Endodermal cell (in vitro differentiated cells): ENCODE results near the gene JADE1. TPM values are rescaled to one million over a fixed set of nuclear protein-coding genes. Genes with fewer than 3 reads are reported as not detected.

ENCODE experiments used
- DNase-seq: peaks from one replicate; pipeline ENCODE4 v3.0.0-alpha.2; 2017
- H3K27ac ChIP-seq: 2 replicates; pipeline ENCODE4 v1.5.1; 2013; ENCODE audit warnings: mild to moderate bottlenecking, low read depth, low read length, moderate library complexity
- H3K27me3 ChIP-seq: 2 replicates; pipeline ENCODE4 v1.6.1; 2013; ENCODE audit warnings: mild to moderate bottlenecking, low read length, moderate library complexity; ENCODE audit not compliant: insufficient read depth, control insufficient read depth, poor library complexity, severe bottlenecking
- H3K36me3 ChIP-seq: 2 replicates; pipeline ENCODE4 v1.7.0; 2013; ENCODE audit warnings: mild to moderate bottlenecking, low read length, moderate library complexity; ENCODE audit not compliant: control insufficient read depth, insufficient read depth
- H3K4me1 ChIP-seq: one replicate; pipeline ENCODE4 v1.7.0; 2013; ENCODE audit warnings: low read length; ENCODE audit not compliant: control insufficient read depth, insufficient read depth
- H3K4me3 ChIP-seq: 2 replicates; pipeline ENCODE4 v1.5.1; 2013; ENCODE audit warnings: mild to moderate bottlenecking, low read length, moderate library complexity
- H3K9ac ChIP-seq: 2 replicates; pipeline ENCODE4 v1.6.1; 2013; ENCODE audit warnings: mild to moderate bottlenecking, low read length, moderate library complexity; ENCODE audit not compliant: poor library complexity, severe bottlenecking; ENCODE audit errors: extremely low read depth
- H3K9me3 ChIP-seq: 2 replicates; pipeline ENCODE4 v1.6.1; 2013; ENCODE audit warnings: mild to moderate bottlenecking, low read length, moderate library complexity; ENCODE audit not compliant: control insufficient read depth
- H3K27ac Mint-ChIP-seq: 2 replicates; pipeline ENCODE4 v1.8.0; 2020; ENCODE audit warnings: mixed read lengths
- H3K27me3 Mint-ChIP-seq: 2 replicates; pipeline ENCODE4 v1.8.0; 2021; ENCODE audit warnings: mild to moderate bottlenecking, mixed read lengths; ENCODE audit not compliant: insufficient read depth
- H3K36me3 Mint-ChIP-seq: 2 replicates; pipeline ENCODE4 v1.8.0; 2020; ENCODE audit warnings: low read depth, mixed read lengths
- H3K4me1 Mint-ChIP-seq: 2 replicates; pipeline ENCODE4 v1.8.0; 2020; ENCODE audit warnings: mixed read lengths
- H3K4me3 Mint-ChIP-seq: 2 replicates; pipeline ENCODE4 v1.8.0; 2020; ENCODE audit warnings: mild to moderate bottlenecking, moderate library complexity, mixed read lengths
- H3K9me3 Mint-ChIP-seq: 2 replicates; pipeline ENCODE4 v1.8.0; 2020; ENCODE audit warnings: mild to moderate bottlenecking, mixed read lengths
- CTCF ChIP-seq: fragments of 200-600 bp; sonication (generic); conservative IDR thresholded peaks from 2 replicates; pipeline ENCODE4 v1.5.0; 2021; ENCODE audit warnings: antibody characterized with exemption, mild to moderate bottlenecking
- WGBS, 2 experiments: methylation state at CpG; one replicate each; pipeline versions ENCODE4 v1.1.5 to v1.1.7; 2013; ENCODE audit warnings: missing lambda C conversion rate in 2 of 2, mixed read lengths in 1 of 2; ENCODE audit not compliant: insufficient coverage in 1 of 2, insufficient read length in 1 of 2; 5-methylcytosine and 5-hydroxymethylcytosine counted together
- total RNA-seq, 2 donors: library from RNA; stranded (reverse); fragmentation: NEBNext Ultra II Directional in 1 of 2; extraction: Animal tissue kit (Norgen Biotek cat#: 25700) in 1 of 2; gene quantifications; 2 replicates in 1 of 2; 3 replicates in 1 of 2; pipeline ENCODE4 v1.2.1, GENCODE V29; 2021

The JADE1 gene
- total RNA-seq, 2 donors from 2014 or later = 48.5 to 50.8 TPM

- H3K4me3 Mint-ChIP-seq = no peak overlapping the region
- peaks cover 79% of the 10 kb centered on the region for H3K36me3 Mint-ChIP-seq
- H3K4me1 ChIP-seq = peaks cover 15% of the 10 kb centered on the region
- H3K4me1 Mint-ChIP-seq = peaks cover 19% of the 10 kb centered on the region
- no peak overlapping the region for H3K9ac ChIP-seq
- no peak for DNase-seq
- H3K27ac Mint-ChIP-seq = no peak overlapping the region
- H3K27me3 ChIP-seq = peaks cover 7% of the 10 kb centered on the region
- H3K27me3 Mint-ChIP-seq = peaks cover 46% of the 10 kb centered on the region
- no peaks in the 10 kb centered on the region for H3K9me3 ChIP-seq
- 95 to 100% methylated on average over 1 to 2 of the region's 2 CpGs for WGBS, 2 experiments
- peaks cover 92% of the 10 kb centered on the region for H3K36me3 ChIP-seq
- no peaks in the 10 kb centered on the region for H3K9me3 Mint-ChIP-seq
- H3K4me3 ChIP-seq = no peak overlapping the region
- no peak for TF ChIP-seq CTCF
- H3K27ac ChIP-seq = no peak overlapping the region
These were observed 60.4 kb downstream of the JADE1 start for GRCh38 chr4:128869776-128870509.

GRCh38 chr4:128871948-128872347 lies 62.4 kb downstream of the JADE1 start:
- Mint-ChIP-seq H3K27ac (no peak overlapping the region), H3K9me3 (no peaks in the 10 kb centered on the region), H3K36me3 (peaks cover 62% of the 10 kb centered on the region), H3K4me1 (no peaks in the 10 kb centered on the region), H3K27me3 (peaks cover 32% of the 10 kb centered on the region), H3K4me3 (no peak overlapping the region)
- H3K4me3 ChIP-seq = no peak overlapping the region
- H3K27me3 ChIP-seq = peaks cover 7% of the 10 kb centered on the region
- no peaks in the 10 kb centered on the region for H3K9me3 ChIP-seq
- peaks cover 5% of the 10 kb centered on the region for H3K4me1 ChIP-seq
- no peak overlapping the region for H3K9ac ChIP-seq
- no peak for TF ChIP-seq CTCF
- peaks cover 91% of the 10 kb centered on the region for H3K36me3 ChIP-seq
- H3K27ac ChIP-seq = no peak overlapping the region
- no peak for DNase-seq
- 91 to 93% methylated on average over 6 to 9 of the region's 9 CpGs for WGBS, 2 experiments

GRCh38 chr4:128876200-128876599 lies 66.7 kb downstream of the JADE1 start:
- H3K27me3 ChIP-seq = no peaks in the 10 kb centered on the region
- H3K4me3 ChIP-seq = no peak overlapping the region
- Mint-ChIP-seq H3K27me3 (no peaks in the 10 kb centered on the region), H3K4me3 (no peak overlapping the region), H3K36me3 (peaks cover 24% of the 10 kb centered on the region), H3K4me1 (no peaks in the 10 kb centered on the region), H3K27ac (no peak overlapping the region), H3K9me3 (no peaks in the 10 kb centered on the region)
- H3K27ac ChIP-seq = no peak overlapping the region
- DNase-seq = no peak
- no peaks in the 10 kb centered on the region for H3K4me1 ChIP-seq
- no peak overlapping the region for H3K9ac ChIP-seq
- 88 to 90% methylated on average over 2 of the region's 2 CpGs for WGBS, 2 experiments
- H3K9me3 ChIP-seq = no peaks in the 10 kb centered on the region
- peaks cover 50% of the 10 kb centered on the region for H3K36me3 ChIP-seq
- no peak for TF ChIP-seq CTCF
